WI38 (cell line): ENCODE results near the gene MBLAC2.

ENCODE experiments used
- H3K4me3 ChIP-seq: 2 replicates; pipeline ENCODE4 v1.5.1; 2011; ENCODE audit warnings: low read depth, mild to moderate bottlenecking, control low read depth, low read length
- CTCF ChIP-seq: IDR thresholded peaks from 2 replicates; pipeline ENCODE4 v1.5.1; 2012; ENCODE audit warnings: low read depth, mild to moderate bottlenecking, control low read depth, low read length

MBLAC2 gene

GRCh38 chr5:90474235-90475107 is at the start of gene MBLAC2, which contains the start of gene POLR3G:
Gene MBLAC2 (minus strand): TSS chr5:90474771. CDS start chr5:90474292, 479 bp downstream.
Gene POLR3G (plus strand): TSS chr5:90474864. CDS start chr5:90485568, 10,704 bp downstream.
- peak within 1 kb of the TSS; percentile 85 for H3K4me3 ChIP-seq
- TF ChIP-seq CTCF: peak; percentile 41

DNA sequence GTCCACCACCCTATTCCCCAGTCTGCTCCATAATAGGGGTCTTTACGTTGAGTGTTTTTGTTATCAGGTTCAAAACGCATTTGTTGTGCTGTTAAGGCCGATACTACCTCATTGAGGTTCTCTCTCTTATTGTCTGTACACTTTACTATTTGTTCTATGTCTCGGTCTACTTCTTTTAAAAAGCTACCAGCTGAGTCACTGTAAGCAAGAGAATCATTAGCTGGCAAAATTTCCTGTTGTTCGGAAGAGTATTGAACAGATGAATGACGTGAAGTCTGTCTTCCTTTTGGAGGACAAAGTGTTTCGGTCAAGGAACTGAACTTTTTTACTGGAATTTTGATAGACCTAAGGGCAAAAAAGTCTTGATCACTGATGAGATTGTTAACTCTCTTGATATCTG is 44.5 kb upstream of the MBLAC2 start:
- TF ChIP-seq CTCF: no peak

GRCh38 chr5:90518661-90519060 is 44.1 kb upstream of the MBLAC2 start:
- no peak overlapping the region for H3K4me3 ChIP-seq
- no peak for TF ChIP-seq CTCF

More for the DNA sequence above, 44.5 kb upstream of the MBLAC2 start:
- no peak overlapping the region for H3K4me3 ChIP-seq

GRCh38 chr5:90514520-90514919 is 39.9 kb upstream of the MBLAC2 start:
- H3K4me3 ChIP-seq: no peak overlapping the region
- TF ChIP-seq CTCF: no peak

DNA sequence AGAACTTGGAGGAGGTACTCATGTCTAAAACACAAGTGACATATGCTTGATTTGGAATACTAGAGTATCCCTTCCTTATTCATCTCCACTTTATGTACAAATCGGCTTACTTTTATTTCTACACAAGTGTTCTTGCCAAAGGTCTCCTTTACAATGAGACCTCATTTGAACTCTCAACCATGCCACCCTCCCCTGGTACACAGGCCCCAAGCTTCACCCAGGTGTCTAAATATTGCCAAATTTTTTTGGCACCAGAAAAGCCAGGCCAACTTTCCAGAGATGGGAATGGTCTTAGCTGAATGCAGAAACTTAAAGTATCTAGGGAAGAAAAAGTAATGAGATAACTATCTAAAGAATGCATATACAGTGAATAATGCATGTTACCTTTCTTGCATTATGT is 35.9 kb upstream of the MBLAC2 start:
- TF ChIP-seq CTCF: no peak
- no peak overlapping the region for H3K4me3 ChIP-seq

GRCh38 chr5:90506221-90506620 is 31.6 kb upstream of the MBLAC2 start:
- TF ChIP-seq CTCF: no peak

GRCh38 chr5:90504743-90505142 is 30.2 kb upstream of the MBLAC2 start:
- TF ChIP-seq CTCF: no peak
- H3K4me3 ChIP-seq: no peak overlapping the region

More at GRCh38 chr5:90506221-90506620, 31.6 kb upstream of the MBLAC2 start:
- no peak overlapping the region for H3K4me3 ChIP-seq
